GM18909 (cell line): Measurements from ENCODE around the gene AQR.

Experiments
- ATAC-seq: cut with Tn5 transposase; IDR thresholded peaks from one replicate; pipeline ENCODE4 v1.9.1; 2021; ENCODE audit warnings: mild to moderate bottlenecking; ENCODE audit not compliant: unreplicated experiment, poor library complexity

AQR gene

GRCh38 chr15:34886134-34886533 is 83.4 kb downstream of the AQR start:
- no peak for ATAC-seq

- no peak for ATAC-seq
Observed at GRCh38 chr15:34883633-34884032, 85.9 kb downstream of the AQR start.

- ATAC-seq, result no peak
Observed at GRCh38 chr15:34883042-34883441, 86.5 kb downstream of the AQR start.

- no peak for ATAC-seq
Observed at GRCh38 chr15:34879107-34879506, 90.4 kb downstream of the AQR start.

- ATAC-seq, result no peak
Observed at GRCh38 chr15:34876640-34877039, 92.9 kb downstream of the AQR start.

GRCh38 chr15:34869110-34869509 is 100.4 kb downstream of the AQR start:
- ATAC-seq, result no peak

- no peak for ATAC-seq
Observed at GRCh38 chr15:34865531-34865930, 104.0 kb downstream of the AQR start.

- ATAC-seq, result no peak
Observed at GRCh38 chr15:34861214-34861613, 108.3 kb downstream of the AQR start.

GRCh38 chr15:34855893-34856292 is 113.6 kb downstream of the AQR start:
- ATAC-seq, result no peak

- no peak for ATAC-seq
Observed at GRCh38 chr15:34855413-34855812, 114.1 kb downstream of the AQR start.

- no peak for ATAC-seq
Observed at GRCh38 chr15:34854232-34854631, 115.3 kb downstream of the AQR start.

GRCh38 chr15:34853001-34853758 is 116.4 kb downstream of the AQR start:
- no peak for ATAC-seq

- ATAC-seq, result no peak
Observed at GRCh38 chr15:34851751-34852150, 117.8 kb downstream of the AQR start.

GRCh38 chr15:34851007-34851406 is 118.5 kb downstream of the AQR start:
- ATAC-seq, result no peak

GRCh38 chr15:34850121-34850520 is 119.4 kb downstream of the AQR start:
- no peak for ATAC-seq

- ATAC-seq, result no peak
Observed at GRCh38 chr15:34849364-34849959, 120.1 kb downstream of the AQR start.

- ATAC-seq, result no peak
Observed at GRCh38 chr15:34847598-34847997, 121.9 kb downstream of the AQR start.

GRCh38 chr15:34841262-34841725 is 128.2 kb downstream of the AQR start:
- no peak for ATAC-seq

- ATAC-seq, result no peak
Observed at GRCh38 chr15:34838282-34838681, 131.3 kb downstream of the AQR start.

GRCh38 chr15:34837246-34838016 is 132.1 kb downstream of the AQR start:
- no peak for ATAC-seq
